Subcutaneous adipose tissue (tissue), 4 donors: ENCODE results near the gene LIG1. TPM values are rescaled to one million over a fixed set of nuclear protein-coding genes. Genes with fewer than 3 reads are reported as not detected.

Experiments used
- total RNA-seq, 4 donors: library from RNA; depleted of rRNA; stranded (reverse); fragments of >200 nt; gene quantifications; one replicate each; pipeline ENCODE4 v1.1.0, GENCODE V29; 2016
- TF ChIP-seq, protein P1 (sequence below): fragments of 450-650 bp; IDR thresholded peaks from one replicate; pipeline ENCODE4 v1.5.1; 2016; ENCODE audit warnings: low read depth, mild to moderate bottlenecking, control low read depth, antibody characterized with exemption, moderate library complexity

LIG1 gene
- total RNA-seq, 4 donors from 2014 or later = 2.3 to 22.0 (median 8.5) TPM

DNA sequence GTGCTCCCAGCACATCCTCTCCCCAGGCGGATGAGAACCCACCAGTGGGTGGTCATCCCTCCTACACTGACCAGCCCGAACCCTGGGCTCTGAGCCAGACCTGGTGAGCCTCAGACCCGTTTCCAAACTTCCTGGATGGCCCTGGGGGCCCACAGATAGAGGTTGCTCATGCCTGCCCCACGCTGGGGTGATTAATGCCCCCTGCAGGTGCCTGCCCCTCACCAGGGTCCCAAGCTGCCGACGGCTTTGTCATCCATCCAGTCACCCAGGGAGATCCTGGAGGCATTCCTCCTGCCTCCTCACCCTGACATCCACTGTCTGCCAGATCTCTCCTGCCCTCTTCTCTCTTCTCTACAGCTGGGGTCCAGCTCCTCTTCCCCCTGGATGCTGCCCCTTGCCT is 31.1 kb downstream of the LIG1 start:
- TF ChIP-seq, protein P1, sequence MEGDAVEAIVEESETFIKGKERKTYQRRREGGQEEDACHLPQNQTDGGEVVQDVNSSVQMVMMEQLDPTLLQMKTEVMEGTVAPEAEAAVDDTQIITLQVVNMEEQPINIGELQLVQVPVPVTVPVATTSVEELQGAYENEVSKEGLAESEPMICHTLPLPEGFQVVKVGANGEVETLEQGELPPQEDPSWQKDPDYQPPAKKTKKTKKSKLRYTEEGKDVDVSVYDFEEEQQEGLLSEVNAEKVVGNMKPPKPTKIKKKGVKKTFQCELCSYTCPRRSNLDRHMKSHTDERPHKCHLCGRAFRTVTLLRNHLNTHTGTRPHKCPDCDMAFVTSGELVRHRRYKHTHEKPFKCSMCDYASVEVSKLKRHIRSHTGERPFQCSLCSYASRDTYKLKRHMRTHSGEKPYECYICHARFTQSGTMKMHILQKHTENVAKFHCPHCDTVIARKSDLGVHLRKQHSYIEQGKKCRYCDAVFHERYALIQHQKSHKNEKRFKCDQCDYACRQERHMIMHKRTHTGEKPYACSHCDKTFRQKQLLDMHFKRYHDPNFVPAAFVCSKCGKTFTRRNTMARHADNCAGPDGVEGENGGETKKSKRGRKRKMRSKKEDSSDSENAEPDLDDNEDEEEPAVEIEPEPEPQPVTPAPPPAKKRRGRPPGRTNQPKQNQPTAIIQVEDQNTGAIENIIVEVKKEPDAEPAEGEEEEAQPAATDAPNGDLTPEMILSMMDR = no peak

DNA sequence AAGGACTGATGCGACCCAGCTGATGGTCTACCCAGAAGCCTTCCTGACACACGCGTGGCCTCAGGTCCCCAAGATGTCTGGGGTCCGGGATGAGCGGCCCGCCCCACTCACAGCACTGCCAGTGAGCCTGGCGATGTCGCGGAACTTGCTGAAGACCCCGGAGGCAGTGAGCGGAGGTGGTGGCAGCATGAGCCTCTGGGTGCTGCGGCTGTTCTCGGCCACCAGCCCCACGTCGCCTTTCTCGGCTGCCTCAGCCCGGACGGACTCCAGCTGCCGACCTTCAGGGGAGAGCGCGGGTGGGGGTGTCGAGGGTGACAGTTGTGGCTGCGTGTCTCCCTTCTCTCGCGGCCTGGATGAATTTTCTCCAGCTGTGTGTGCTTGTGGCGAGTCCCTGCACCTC is 32.7 kb downstream of the LIG1 start:
- TF ChIP-seq, protein P1 = no peak

DNA sequence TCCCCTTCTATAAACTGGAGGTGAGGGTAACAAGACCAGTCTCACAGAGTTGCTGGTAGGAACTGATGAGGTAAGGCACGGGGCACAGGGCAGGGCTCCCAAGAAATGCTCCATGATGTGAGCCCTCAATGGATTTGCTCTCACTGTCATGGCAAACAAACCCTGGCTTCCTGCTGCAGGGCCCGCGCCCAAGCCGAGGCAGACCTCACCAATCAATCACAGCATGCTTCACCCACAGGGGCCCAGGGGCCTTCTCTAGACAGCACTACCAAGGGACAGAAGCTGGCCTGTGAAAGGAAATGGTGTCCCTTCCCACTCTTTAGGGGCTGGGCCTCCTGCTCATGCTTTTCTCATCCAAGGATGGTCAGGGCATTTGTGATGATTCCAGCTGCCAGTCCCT is 33.6 kb downstream of the LIG1 start:
- TF ChIP-seq, protein P1 = no peak

DNA sequence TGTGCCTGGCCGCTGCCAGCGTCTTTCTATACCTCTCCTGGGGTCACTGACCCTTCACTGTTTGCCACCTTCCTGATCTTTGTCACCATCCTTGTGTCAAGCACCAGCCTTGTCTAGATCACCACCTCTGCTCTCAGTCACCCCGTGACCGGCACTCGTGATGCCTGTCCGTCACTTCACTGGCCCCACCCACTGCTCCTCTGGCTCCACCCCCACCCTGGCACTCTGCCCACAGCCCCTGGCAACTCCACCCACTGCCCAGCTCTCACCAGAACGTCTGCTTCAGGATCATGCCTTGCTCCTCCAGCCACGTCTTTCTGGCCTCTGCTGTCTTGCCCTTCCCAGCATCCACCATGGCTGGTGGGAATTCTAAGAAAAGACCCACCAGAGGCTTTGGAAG is 34.7 kb downstream of the LIG1 start:
- TF ChIP-seq, protein P1 = no peak

DNA sequence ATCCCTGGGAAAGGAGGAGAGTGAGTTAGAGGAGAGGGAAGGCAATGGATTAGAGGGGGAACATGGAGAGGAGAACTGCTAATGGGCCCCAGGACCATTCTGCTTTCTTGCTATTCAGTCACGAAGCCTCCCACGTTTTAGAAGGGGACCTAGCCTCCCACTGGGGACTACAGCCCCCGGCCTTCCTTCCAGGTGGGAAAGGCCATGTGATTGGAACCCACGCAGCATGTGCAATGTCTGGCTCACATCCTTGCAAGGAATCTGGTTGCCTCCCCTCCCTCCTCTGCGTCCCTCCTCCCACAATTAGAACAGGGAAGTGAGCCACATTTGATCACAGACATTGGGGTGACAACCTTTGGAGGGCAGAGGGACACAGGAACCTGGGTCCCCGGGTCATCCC is 37.0 kb downstream of the LIG1 start:
- TF ChIP-seq, protein P1 = no peak

DNA sequence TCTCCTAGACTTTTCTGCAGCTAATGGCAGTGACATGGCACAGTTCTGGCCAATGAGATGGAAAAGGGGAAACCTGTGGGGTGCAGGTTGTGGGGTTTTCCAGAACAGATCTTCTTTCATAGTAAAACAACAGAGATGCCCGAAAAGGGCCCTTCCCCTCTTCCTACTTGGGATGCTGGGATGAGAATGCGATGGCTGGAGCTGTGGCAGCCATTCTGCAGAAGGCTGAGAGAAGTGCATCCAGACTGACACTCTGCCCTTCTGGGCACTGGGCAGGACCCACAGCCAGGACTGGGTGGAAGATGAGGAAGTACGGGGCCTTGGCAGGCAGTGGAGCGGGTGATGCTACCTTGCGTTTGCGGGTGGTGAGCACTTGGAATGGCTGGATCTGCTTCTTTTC is 42.6 kb downstream of the LIG1 start:
- TF ChIP-seq, protein P1 = no peak

DNA sequence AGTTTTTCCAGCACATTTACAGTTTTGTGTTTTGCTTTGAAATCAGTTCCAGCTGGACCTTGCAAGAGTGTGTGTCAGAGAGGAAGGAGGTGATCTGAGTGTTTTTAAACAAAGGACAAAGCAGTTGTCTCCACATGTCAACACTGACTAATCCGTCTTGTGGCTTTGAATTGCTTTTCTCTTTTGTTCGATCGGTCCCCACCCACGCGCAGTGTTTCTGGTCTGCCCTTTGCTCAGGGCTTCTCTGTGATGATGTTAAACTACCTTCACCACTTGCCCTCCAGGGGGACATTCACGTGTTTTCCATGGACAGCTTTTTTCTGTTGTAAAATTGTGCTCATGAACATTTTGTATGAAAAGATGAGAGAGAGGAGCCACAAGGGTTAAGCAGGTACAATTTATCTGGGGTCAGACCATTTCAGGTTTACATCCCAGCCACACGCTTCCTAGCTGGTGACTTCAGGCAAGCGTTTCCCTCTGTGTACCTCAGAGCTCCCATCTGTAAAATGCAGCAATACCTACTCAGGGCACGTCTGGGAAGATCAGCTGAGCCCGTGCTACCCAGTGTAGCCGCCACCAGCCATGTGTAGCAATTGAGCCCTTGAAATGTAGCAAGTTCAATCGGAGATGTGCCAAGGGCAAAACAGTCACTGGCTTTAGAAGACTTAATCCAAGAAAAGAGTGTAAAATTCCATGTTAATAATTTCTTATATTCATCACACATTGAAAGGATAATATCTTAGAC is 46.1 kb downstream of the LIG1 start:
- TF ChIP-seq, protein P1 = no peak
